SIG-M5 treated with dmso at 0.1 percent for 504 hours (cell line): ENCODE results near the gene KCNJ4.

Source experiments
- DNase-seq: peaks from one replicate; lab custom pipeline; 2025; ENCODE audit not compliant: unreplicated experiment; lab: John Stamatoyannopoulos, UW

Gene KCNJ4

GRCh38 chr22:38432264-38432663, 22.7 kb downstream of the KCNJ4 start:
- DNase-seq: no peak

DNA sequence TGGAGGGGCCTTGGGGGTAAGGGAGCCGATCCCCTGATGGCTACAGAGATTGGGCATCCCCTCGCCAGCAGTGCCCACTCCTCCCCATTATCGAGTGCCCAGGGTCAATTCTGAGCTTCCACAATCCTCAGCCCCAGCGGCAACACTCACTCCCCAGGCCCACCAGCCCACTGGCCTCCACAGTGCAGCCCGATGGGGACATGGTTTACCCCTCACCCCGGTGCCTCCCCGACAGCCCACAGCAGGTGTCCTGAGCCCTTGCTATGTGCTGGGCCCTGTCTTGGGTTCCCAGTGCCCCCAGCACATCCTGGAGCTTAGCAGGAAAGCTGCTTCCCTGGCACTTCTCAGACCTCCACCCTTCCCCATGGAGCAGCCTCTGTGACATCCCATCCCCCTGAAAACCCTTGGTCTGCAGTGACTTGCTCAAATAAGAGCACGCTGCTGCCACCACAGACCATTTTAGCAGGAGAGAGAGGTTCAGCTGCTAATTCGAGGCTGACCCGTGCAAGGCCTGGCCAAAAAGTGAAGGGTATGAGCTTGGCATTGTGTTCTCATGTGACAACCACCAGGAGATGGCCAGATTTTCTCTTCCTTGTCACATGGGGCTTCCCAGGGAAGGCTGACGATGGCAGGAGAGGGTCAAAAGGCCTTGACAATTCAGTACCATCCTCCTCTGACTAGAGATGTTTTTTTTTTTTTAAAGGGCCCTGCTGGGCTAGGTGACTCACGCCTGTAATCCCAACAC, 23.6 kb downstream of the KCNJ4 start:
- no peak for DNase-seq

DNA sequence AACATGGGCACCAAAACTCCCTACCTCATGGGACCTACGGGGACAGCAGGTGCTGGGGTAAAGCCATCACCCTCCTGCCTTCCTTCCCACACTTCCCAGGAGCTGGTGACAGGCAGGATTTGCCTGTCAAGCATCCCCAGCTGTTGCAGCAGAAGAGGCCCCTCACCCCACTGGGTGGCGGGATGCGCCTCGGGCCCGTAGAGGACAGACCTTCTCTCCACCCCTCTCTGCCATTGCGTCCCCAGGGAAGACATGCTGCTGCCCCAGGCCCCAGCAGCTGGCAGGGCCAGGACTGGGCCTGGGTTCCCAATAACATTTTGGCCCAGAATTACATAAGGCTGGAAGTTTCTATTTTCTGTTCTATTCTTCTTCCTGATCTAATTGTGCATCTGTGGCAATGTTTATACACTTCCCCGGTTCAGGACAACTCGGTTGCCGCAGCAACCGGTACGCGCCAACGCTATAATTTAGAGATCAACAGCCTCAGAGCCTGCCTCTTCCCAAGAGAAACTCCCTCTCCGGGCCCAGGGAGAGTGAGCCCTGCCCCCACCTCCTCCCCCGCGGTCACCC, 25.4 kb downstream of the KCNJ4 start:
- no peak for DNase-seq

DNA sequence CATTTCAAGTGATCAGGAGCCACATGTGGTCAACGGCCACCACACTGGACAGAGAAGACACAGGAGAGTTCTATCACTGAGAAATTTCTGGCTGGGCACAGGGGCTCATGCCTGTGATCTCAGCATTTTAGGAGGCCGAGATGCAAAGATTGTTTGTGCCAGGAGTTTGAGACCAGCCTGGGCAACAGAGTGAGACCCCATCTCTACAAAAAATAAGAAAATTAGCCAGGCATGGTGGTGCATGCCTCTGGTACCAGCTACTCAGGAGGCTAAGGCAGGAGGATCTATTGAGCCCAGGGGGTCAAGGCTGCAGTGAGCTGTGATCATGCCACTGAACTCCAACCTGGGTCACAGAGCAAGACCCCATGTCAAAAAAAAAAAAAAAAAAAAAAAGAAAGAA, 26.3 kb downstream of the KCNJ4 start:
- no peak for DNase-seq

DNA sequence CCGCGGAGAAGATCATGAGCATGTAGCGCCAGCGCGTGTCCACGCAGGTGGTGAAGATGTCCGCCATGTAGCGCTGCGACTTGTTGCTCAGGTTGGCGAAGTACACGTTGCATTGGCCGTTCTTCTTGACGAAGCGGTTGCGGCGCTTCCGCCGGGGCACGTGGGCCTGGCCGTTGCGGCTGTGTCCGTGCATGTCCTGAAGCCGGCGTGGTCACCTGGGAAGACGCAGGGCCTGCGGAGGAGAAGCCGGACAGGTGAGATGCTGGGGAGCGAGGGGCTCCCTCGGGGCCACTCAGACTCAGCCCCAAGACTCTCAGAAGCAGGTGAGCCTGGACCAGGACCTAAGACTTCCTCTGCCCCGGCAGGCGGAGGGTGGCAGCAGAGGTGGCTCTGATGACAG, 27.1 kb downstream of the KCNJ4 start:
- no peak for DNase-seq

DNA sequence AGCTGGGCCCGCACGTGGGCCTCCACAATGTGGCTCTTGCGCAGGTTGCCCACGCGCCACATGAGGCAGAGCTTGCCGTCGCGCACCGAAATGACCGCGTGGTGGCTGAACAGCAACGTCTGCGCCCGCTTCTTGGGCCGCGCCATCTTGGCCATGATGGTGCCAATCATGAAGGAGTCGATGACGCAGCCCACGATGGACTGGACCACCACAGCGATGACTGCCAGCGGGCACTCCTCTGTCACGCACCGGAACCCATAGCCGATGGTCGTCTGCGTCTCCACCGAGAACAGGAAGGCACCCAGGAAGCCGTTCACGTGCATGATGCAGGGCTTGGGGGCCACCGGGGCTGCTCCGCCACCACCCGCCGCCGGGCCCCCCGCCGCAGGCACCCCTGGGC, 27.5 kb downstream of the KCNJ4 start:
- no peak for DNase-seq

DNA sequence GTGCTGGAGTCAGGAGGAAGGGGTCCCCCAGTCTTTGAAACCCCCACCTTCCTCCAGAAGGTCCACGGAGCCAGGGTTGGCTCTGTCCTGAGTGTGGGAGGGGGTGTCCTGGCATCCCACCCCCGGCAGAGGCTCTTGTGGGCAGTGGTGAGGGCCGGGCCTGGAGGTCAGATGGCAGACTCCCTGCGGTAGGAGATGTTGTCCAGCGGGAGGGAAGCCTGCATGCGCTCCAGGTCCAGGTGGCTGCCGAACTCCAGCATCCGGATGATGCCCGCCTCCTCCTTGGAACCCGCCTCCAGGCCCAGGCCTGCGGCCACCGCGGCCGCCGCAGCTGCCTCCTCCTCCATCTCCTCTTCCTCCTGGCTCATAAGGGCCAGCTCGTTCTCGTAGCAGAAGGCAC, 28.4 kb downstream of the KCNJ4 start:
- no peak for DNase-seq

GRCh38 chr22:38424525-38425080, 30.4 kb downstream of the KCNJ4 start:
- DNase-seq: no peak

DNA sequence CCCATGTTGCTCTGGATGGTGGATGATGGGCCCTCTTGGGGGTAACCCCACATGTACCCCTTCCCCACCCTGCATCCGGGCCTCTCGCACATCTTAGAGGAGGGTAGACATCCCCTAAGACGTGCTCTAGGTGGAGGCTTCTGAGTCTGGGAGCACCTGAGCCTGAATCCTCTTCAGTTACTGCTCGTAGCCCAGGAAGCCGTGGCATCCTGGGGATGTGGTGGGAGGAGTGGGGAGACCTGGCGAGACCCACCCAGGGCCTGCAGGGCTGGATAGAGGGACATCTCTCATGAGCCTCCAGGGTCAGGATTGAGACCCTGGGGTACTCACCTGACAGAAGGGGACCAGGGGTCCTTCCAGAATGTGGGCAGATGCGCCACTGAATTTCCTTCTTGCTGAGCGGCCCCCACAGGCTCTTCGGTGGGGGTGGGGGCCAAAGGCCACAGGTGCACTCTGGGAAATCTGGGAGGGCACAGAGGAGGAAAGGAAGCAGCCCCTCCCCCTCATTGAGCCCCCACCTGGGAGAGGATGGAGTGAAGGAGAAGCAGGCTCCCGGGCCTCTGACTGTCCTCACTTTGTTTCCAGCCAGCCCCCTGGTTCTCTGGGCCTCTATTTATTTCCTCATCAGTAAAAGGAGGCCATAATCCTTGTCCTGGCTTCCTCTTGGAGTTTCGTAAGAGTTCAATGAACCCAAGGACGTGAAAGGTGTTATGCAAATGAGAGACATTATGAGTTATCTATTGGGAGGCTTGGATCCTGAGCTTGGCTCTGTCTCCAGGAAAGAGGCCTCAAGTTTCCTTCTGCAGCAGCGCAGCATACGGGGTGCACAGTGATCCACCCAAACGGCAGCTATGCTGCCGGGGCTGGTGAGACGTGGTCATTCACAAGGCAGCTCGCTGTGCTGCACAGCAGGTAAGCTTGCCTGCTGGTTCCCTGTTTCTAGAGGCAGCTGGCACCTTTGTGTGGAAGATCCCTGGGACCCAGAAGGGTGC, 31.2 kb downstream of the KCNJ4 start:
- DNase-seq: peak; percentile 32

- DNase-seq: no peak
Measured at GRCh38 chr22:38422611-38423511, 32.1 kb downstream of the KCNJ4 start.

DNA sequence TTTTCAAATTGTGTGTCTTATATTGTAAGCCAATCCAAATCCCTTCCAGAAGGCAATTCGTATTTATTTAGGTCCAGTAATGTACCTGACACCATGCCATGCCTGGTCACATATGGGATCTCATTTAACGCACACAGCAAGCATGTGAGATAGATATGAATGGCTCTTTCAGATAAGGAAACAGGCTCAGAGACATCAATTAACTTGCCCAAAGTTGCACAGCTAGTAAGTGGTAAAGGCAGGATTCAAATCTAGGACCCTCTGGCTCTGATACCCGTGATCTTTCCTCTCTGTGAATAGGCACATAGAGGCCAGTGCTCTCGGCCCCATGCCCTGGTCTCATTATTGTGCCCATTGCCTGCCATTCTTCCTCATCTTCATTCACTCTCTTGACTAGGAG, 34.3 kb downstream of the KCNJ4 start:
- DNase-seq: no peak

GRCh38 chr22:38419858-38420160, 35.2 kb downstream of the KCNJ4 start:
- DNase-seq: no peak

DNA sequence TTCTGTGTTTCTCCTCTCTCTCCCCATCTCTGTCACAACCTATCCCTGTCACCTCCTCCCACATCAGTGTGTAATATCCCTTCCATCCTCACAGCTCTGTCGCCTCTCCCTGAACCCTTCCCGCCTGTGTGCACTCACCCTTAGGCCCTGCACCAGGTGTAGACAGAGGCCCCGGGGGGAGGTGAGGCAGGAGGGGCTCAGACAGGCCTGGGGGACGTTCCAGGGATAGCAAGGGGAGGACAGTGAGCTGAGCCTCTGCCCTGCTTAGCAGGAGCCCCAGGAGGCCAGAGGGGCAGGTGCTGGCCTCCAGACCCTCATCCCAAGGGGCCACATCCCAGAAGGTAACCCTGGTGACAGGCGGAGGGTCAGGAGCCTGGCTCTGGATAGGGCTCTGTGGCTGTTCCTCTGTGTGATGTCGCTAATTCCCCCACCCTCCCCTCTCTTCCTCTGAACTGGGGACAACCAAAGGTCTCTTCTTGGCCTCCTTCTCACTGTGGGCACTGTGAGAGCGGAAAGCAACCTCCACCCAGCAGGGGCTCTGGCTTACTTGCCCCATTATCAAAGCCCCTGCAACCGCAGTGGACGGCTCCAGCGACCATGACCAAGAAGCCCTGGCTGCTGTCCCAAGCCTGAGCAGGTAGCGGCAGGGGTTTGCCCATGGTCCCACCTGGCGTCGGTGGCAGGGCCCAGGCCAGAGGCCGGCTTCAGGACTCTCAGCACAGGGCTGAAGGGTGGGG, 35.7 kb downstream of the KCNJ4 start:
- no peak for DNase-seq

DNA sequence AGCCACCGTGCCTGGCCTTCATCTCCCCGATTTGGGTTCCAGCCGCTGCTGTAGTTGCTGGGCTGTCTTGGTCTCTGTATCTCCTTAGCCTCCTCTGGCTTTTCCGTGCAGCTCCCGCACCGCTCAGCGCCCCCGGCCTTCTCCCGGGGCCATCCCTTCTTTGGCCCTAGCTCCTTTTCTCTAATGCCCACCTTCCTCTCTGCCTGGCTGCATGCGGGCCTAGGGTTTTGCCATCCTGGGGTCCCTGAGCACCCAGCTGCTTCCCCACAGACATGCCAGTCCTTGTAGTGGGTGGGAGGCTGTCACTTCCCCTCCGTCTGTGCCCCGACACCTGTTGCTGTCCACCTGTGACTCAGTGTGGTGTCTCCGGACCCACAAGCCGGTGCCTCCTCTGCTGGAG, 36.4 kb downstream of the KCNJ4 start:
- no peak for DNase-seq

GRCh38 chr22:38417252-38418060, 37.5 kb downstream of the KCNJ4 start:
- no peak for DNase-seq

- no peak for DNase-seq
Measured at GRCh38 chr22:38416621-38417251, 38.3 kb downstream of the KCNJ4 start.

- DNase-seq: peak; percentile 72
Measured at GRCh38 chr22:38415561-38416321, 39.3 kb downstream of the KCNJ4 start.

DNA sequence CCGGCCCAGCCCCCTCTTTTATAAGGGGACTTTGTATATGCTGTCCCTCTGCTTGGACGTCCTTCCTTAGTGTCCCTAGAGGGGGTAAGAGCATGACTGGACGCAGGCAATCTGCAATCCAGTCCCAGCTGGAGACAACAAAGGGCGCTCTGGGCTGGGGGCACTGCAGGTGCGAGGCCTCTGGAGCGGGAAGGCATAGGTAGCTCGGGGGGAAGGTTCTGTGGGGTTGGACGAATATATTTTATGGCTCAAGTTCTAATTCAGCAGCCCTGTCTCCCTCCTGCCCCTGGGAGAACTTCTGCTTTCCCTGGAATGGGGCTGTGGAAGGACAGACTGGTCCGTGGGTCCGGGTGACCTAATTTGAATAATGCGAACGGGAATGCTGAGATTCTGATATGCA, 40.0 kb downstream of the KCNJ4 start:
- DNase-seq: no peak
